GM19324 (cell line): Measurements from ENCODE around the gene BANP.
"Not testable (repeated sequence)": the region's sequence is repeated elsewhere in the genome, so short reads cannot be mapped to it uniquely, and the experiment has no call there.

ENCODE experiments used
- ATAC-seq: cut with Tn5 transposase; IDR thresholded peaks from one replicate; pipeline ENCODE4 v1.9.1; 2021; ENCODE audit warnings: mild to moderate bottlenecking, moderate library complexity; ENCODE audit not compliant: unreplicated experiment, low FRiP score

BANP gene

DNA sequence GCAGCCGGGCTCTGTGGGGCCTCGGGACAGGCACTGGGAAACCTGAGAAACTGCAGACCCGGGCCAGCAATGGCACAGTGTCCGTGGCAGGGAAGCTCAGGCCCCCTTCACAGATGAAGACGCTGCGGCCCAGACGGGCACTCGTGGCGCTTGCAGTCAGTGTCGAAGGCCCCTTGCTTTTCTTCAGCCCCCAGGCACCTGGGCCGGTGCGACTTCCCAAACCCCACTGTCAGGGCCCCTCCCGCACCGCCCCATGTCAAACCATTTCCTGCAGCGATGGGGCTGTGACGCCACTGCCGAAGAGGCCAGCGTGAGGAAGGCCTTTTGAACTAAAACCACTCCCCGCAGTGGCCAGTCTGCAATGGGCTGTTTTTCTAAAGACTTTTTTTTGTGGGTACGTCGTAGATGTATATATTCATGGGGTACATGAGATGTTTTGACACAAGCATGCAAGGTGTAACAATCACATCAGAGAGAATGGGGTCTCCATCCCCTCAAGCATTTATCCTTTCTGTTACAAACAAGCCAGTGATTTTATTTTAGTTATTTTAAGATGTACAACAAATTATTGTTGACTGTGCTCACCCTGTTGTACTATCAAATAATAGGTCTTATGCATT is 159.8 kb downstream of the BANP start:
- not testable (repeated sequence) for ATAC-seq

DNA sequence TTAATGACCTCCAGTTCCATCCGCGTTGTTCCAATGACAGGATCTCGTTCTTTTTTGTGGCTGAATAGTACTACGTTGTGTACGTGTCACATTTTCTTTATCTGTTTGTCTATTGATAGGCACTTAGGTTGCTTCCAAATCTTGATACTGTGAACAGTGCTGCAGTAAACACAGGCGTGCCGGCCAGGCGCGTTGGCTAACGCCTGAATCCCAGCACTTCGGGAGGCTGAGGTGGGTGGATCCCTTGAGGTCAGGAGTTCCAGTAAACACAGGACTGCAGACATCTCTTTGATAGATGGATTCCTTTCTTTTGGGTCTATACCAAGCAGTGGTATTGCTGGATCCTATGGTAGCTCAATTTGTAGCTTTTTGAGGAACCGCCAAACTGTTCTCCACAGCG is 160.7 kb downstream of the BANP start:
- ATAC-seq, result not testable (repeated sequence)

DNA sequence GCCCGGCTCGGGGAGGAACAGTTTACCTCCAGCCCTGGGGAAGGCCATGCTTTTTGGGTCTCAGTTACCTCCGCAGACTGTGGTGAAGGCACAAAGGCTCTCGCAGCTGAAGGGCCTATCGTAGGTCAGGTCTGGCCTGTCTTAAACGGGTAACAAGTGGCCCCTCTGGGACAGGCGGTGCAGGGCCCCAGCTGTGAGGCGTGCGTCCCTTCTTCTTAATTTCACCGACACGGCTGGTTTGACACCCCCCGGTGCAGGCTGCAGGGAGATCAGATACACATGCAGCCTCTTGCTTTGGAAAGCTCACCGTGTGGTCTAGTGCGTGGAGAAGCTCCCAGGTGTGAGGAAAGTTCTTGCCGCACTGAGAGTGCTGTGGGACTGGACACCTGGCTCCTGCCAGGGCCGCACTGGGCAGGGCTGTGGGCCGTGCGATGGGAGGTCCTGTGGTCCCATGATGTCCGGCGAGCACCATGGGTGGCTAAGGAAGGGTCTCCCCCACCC is 162.4 kb downstream of the BANP start:
- no peak for ATAC-seq

DNA sequence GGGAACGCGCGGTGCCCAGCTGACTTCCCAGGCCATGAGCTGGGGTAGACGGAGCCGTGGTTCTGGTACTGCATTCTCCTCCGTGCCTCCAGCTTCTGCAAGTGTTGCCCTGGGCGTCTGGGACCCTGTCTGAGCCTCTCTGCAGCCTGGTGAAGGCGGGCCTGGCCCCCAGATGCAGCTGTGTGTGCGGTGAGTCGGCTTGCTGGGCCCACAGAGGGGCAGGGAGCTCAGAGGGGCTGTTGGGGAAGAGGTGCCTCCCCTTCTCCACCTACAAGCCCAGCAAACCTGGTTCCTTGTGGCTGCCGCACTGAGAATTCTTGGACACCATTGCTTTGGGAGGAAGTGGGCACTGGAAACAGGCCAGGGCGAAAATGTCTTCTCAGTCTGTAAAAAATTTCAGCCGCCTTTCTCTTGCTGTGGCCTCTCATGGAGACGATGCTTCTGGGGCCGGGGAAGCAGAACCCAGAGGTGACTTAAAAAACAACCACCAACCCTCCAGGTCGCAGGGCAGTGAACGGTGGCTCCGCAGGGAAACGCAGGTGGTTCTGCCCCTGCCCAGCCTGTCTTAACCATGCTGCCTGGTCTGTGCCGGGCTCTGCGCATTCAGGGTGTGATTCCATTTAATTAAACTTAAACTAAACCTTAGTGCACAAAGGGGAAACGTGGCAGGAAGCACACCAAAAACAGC is 163.5 kb downstream of the BANP start:
- ATAC-seq, result not testable (repeated sequence)

DNA sequence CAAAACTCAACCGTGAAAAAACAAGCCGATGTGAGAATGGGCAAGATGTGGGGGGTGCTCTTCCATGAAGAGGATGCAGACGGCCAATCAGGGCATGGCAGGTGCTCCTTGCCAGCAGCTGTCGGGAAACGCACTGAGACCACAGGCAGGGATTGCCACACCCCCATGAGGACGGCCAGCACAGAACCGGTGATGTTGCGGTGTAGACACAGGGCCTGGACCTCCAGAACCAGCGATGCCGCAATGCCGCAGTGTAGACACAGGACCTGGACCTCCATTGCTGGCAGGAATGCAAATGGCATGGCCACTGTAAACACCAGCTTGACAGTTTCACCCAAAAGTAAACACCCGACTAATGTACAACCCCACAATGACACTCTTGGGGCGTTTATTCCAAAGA is 164.9 kb downstream of the BANP start:
- ATAC-seq, result no peak

DNA sequence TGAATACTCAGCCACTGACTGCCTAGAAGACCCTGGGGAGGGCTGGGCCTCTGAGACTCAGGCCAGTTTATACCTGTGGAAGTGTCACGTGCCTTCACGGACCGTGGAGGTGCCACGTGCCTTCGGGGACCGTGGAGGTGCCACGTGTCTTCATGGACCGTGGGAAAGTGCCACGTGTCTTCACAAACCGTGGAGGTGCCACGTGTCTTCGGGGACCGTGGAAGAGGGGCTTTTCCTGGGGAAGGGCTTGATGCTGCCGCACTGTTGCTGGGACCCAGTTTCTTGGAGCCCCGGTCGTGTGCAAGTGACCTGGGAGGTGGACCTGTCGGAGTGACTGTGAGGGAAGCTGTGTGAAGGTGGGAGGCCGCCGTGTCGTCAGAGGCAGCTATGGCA is 166.2 kb downstream of the BANP start:
- ATAC-seq, result no peak

DNA sequence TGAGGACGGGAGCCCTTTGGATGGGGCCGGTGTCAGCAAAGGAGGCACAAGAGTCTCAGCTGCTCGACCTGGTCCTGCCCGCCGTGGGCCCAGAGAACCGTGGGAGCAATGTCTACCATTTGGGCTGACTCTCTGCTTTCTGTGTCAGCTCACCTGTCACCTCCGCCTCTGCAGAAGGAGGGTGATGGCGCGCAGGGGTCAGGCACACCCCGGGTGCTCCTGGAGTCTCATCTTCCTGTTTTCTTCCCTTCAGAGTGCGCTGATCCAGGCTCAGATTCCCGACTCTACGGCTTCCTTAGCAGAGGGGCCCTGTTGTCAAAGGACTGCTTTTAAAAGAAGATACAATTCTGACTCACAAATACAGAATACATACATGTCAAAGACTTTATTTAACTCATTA is 167.1 kb downstream of the BANP start:
- ATAC-seq, result no peak

DNA sequence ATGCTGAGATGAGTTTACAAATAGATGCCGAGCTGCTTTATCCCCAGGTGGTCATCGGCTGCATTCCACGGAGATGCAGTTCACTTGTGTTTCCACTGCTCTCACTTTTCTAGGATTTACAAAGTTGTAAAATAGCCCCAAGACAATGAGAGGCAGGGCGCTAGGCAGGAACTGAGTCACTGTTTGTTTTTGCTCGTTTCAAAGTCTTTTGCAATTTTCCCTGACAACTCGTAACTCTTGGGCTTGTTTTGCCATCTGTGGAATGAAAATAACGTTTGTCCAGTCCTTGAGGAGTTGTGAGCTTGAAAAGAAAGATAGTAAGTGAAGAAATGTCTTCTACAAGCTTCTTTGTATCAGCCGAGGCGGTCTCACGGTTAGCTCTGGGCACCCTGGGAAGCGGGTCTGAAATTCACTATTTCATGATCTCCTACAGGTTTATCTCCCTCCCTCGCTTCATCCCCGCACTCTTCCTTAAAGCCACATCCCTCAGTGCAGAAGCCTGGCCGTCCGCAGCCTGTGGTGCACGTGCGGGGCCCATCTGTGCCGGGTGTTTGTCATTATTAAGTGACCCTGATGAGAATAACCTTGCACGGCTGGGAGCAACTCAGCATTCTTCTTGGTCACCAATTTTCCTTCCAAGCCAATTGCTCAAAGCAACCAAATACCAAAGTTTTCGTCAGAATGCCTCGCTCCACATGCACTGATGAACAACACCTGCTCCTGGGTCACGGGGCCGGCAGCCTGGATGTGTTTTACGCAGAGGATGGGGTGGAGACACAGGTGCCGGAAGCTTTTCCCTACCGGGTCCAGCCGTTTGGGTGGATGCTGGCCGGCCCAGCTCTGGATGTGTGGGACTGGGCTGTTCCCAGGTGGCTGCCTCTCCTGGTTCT is 167.9 kb downstream of the BANP start:
- not testable (repeated sequence) for ATAC-seq

DNA sequence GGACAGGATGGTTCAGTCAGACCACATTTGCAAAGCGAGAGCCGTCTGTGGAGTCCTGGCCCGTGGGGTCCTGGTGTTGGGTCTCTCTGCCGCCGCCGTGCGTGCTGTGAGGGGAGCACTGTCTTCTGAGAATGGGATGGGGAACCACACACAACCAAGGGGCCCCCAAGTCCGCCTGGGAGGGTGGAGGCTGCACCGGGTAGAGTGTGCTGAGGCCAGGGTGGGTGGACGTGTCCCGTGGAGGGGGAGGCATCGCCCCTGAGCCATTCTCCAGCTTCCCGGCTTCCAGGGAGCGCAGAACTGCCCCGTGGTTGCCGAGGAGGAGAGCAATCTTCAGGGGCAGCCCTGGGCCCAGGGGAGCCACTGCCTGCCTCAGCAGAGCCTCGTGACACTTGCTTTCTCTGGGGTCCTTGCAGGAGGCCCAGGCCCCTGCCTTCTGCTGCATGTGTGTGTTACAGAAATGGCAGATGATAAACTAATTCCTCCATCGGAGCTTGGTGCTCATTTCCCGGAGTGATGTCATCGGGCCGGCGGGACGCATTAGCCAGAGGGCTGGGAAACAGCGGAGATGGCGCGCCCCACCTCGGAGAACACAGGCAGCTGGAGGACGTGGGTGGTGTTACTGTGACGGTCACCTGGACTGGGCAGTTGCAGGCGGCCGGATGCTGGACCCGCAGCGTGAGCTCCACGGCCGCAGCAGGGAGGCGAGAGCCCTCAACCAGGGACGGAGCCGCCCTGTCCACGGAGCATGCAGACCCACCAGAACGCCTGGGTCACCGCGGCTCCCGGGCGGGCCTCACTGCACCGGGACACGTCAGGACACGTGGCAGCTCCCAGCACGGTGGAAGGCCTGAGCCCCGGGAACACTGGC is 168.9 kb downstream of the BANP start:
- ATAC-seq, result not testable (repeated sequence)

DNA sequence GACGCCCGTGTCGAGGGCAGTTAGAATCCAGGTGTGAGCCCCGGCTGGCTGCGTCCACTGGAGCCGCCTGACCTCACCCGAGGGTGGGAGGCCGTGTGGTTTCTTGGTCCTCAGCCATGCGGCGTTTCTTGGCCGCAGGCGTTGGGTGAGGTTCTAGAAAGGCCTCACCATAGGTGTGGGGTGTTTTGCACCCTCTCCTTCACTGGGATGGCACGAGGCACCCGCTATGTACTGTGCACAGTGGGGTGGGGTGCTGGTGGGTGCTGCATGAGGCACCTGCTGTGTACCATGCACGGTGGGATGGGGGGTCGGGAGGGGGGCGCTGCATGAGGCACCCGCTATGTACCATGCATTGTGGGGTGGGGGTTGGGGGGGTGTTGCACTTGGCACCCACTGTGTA is 169.6 kb downstream of the BANP start:
- ATAC-seq, result no peak

DNA sequence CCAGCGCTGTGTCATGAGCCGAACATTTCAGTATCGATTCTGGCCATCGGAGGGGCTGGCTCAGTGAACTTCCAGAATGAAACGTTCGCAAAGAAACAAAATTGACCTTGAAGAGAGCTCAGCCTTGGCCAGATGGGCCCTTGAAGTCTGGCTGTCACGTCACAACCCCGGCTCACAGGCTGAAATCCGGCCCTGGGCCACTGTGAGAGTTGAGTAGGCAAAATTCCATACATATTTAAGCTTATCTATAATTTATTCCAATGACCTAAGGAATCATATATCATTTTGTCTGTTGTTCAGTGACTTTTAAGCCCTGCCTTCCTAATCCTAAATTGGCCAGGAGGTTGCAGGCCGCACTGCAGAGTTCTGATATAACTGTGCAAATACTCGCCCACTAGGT is 170.2 kb downstream of the BANP start:
- not testable (repeated sequence) for ATAC-seq

DNA sequence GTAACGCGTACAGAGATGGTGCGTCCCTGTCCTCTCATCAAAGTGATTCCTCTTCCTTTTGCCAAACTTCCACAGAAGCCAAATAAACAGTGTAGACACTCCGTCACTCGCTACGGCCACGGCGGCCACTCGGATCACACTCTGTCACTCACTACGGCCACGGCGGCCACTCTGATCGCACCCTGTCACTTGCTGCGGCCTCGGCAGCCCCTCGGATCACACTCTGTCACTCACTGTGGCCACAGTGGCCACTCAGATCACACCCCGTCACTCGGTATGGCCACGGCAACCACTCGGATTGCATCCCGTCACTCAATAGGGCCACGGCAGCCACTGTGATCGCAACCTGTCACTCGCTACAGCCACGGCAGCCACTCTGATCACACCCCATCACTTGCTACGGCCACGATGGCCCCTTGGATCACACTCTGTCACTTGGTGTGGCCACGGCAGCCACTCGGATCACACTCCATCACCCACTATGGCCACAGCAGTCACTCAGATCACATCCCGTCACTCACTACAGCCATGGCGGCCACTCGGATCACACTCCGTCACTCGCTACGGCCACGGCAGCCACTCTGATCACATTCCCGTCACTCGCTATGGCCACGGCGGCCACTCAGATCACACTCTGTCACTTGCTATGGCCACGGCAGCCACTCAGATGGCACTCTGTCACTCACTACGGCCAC is 170.8 kb downstream of the BANP start:
- ATAC-seq, result no peak
